Vagina (tissue), 2 donors: ENCODE measurements around the gene RPS6KC1. TPM values are rescaled to one million over a fixed set of nuclear protein-coding genes. Genes with fewer than 3 reads are reported as not detected.

ENCODE experiments used
- DNase-seq, 2 donors: peaks; one replicate each; pipeline ENCODE4 v3.0.0-alpha.2; 2017; ENCODE audit errors: extremely low spot score in 2 of 2
- H3K27ac ChIP-seq: fragments of 200-600 bp; sonication (generic); one replicate; pipeline ENCODE4 v1.5.1; 2019
- H3K27me3 ChIP-seq: fragments of 200-600 bp; sonication (generic); one replicate; pipeline ENCODE4 v1.5.1; 2019
- H3K36me3 ChIP-seq, 2 donors: fragments of 200-600 bp; sonication (generic); one replicate each; pipeline ENCODE4 v1.5.1; 2017 to 2019
- H3K4me1 ChIP-seq: fragments of 200-600 bp; sonication (generic); one replicate; pipeline ENCODE4 v1.5.1; 2019
- H3K4me3 ChIP-seq, 2 donors: fragments of 200-600 bp; sonication (generic); 1 replicate in 1 of 2; 2 replicates in 1 of 2; pipeline ENCODE4 v1.5.1; 2016 to 2019
- H3K9me3 ChIP-seq: fragments of 200-600 bp; sonication (generic); one replicate; pipeline ENCODE4 v1.5.1; 2019
- CTCF ChIP-seq, 3 experiments: fragments of 450-650 bp in 2 of 3; fragments of 200-600 bp in 1 of 3; sonication (generic) in 1 of 3; IDR thresholded peaks; one replicate each; pipeline ENCODE4 v1.5.1; 2017 to 2019; ENCODE audit warnings: antibody characterized with exemption in 3 of 3, mild to moderate bottlenecking in 2 of 3, moderate library complexity in 2 of 3
- POLR2A ChIP-seq, 2 donors: fragments of 450-650 bp; IDR thresholded peaks; one replicate each; pipeline ENCODE4 v1.6.1; 2017; ENCODE audit warnings: antibody characterized with exemption in 2 of 2, mild to moderate bottlenecking in 2 of 2, moderate library complexity in 2 of 2
- POLR2AphosphoS5 ChIP-seq, 2 donors: sonication (generic); formaldehyde crosslinking; IDR thresholded peaks; one replicate each; pipeline ENCODE4 v1.9.0; 2017; ENCODE audit warnings: antibody characterized with exemption in 2 of 2, mild to moderate bottlenecking in 2 of 2, low read depth in 1 of 2; ENCODE audit not compliant: insufficient read depth in 1 of 2
- intact Hi-C: fragments of 100-400 bp; cut with DNase I; formaldehyde crosslinking; loops from one replicate; pipeline ENCODE4 v1.15.1; 2023
- total RNA-seq: library from RNA; depleted of rRNA; stranded (reverse); fragments of >200 nt; gene quantifications from one replicate; pipeline ENCODE4 v1.2.3, GENCODE V29; 2016

RPS6KC1 gene
- total RNA-seq, 1 donor from 2014 or later: 14.2 TPM

- intact Hi-C loops: no loop called here
- no peak for DNase-seq
- Histone ChIP-seq H3K27me3 (no peaks in the 10 kb centered on the region), H3K4me3 (no peak overlapping the region), H3K9me3 (no peaks in the 10 kb centered on the region), H3K4me1 (no peaks in the 10 kb centered on the region), H3K36me3 (no peaks in the 10 kb centered on the region), H3K27ac (no peak overlapping the region)
- TF ChIP-seq CTCF (IDR thresholded peaks at IDR 0.05) (no peak), POLR2AphosphoS5 (IDR thresholded peaks at IDR 0.05; ENCODE audit: insufficient read depth in 1 of 2, low read depth in 1 of 2) (no peak), POLR2A (IDR thresholded peaks at IDR 0.05) (no peak)
These were observed 269.3 kb downstream of the RPS6KC1 start for GRCh38 chr1:213320191-213320870.

Other genes with a start within 250 kb of the RPS6KC1 start
- not detected for gene SPATA45, start 203.6 kb upstream of the RPS6KC1 start, total RNA-seq
- 5.6 TPM for gene FLVCR1, start 193.0 kb upstream of the RPS6KC1 start, total RNA-seq
- 4.2 TPM for gene VASH2, start 100.7 kb upstream of the RPS6KC1 start, total RNA-seq
- 55.2 TPM for gene ANGEL2, start 35.4 kb upstream of the RPS6KC1 start, total RNA-seq